Neuronal stem cell (in vitro differentiated cells): ENCODE measurements around the gene SYNDIG1.
A peak's percentile ranks its signal among the peaks of the same experiment; 100 is the strongest.

ENCODE experiments used
- DNase-seq: peaks from one replicate; pipeline ENCODE4 v3.0.0-alpha.2; 2013; ENCODE audit warnings: low spot score
- H2AFZ ChIP-seq: one replicate; pipeline ENCODE4 v1.6.1; 2013; ENCODE audit warnings: mild to moderate bottlenecking, low read length, inconsistent platforms
- H2AK5ac ChIP-seq: 2 replicates; pipeline ENCODE4 v1.6.1; 2013; ENCODE audit warnings: low read depth, mild to moderate bottlenecking, inconsistent platforms, low read length, moderate library complexity, mixed read lengths
- H2BK120ac ChIP-seq: 2 replicates; pipeline ENCODE4 v1.6.1; 2013; ENCODE audit warnings: low read depth, mild to moderate bottlenecking, inconsistent platforms, low read length, moderate library complexity, mixed read lengths
- H2BK12ac ChIP-seq: one replicate; pipeline ENCODE4 v1.6.1; 2013; ENCODE audit warnings: low read length, inconsistent platforms
- H2BK15ac ChIP-seq: 2 replicates; pipeline ENCODE4 v1.6.1; 2013; ENCODE audit warnings: mild to moderate bottlenecking, low read length, inconsistent platforms, mixed read lengths
- H2BK5ac ChIP-seq: one replicate; pipeline ENCODE4 v1.6.1; 2013; ENCODE audit warnings: inconsistent platforms, mild to moderate bottlenecking, low read length, moderate library complexity
- H3K14ac ChIP-seq: one replicate; pipeline ENCODE4 v1.6.1; 2013; ENCODE audit warnings: low read length, inconsistent platforms
- H3K18ac ChIP-seq: 2 replicates; pipeline ENCODE4 v1.6.1; 2013; ENCODE audit warnings: low read length, inconsistent platforms
- H3K23ac ChIP-seq: 2 replicates; pipeline ENCODE4 v1.6.1; 2013; ENCODE audit warnings: low read depth, mild to moderate bottlenecking, mixed read lengths, low read length, inconsistent platforms; ENCODE audit not compliant: poor library complexity
- H3K27ac ChIP-seq: replicated peaks from 3 replicates; pipeline ENCODE4 v1.5.1; 2013; ENCODE audit warnings: low read length, inconsistent platforms
- H3K27me3 ChIP-seq, 3 experiments: 2 replicates each; pipeline ENCODE4 v1.6.1; 2013; ENCODE audit warnings: low read length in 3 of 3, mild to moderate bottlenecking in 2 of 3, inconsistent platforms in 1 of 3, low read depth in 1 of 3, mixed read lengths in 1 of 3, moderate library complexity in 1 of 3; ENCODE audit not compliant: control insufficient read depth in 3 of 3, insufficient read depth in 3 of 3
- H3K36me3 ChIP-seq, 2 donors: replicated peaks in 1 of 2; 2 replicates each; pipeline ENCODE4 v1.6.1; 2013; ENCODE audit warnings: low read length in 2 of 2; ENCODE audit not compliant: control insufficient read depth in 2 of 2, insufficient read depth in 2 of 2
- H3K4ac ChIP-seq: 2 replicates; pipeline ENCODE4 v1.6.1; 2013; ENCODE audit warnings: inconsistent platforms, mild to moderate bottlenecking, low read length, moderate library complexity
- H3K4me1 ChIP-seq, 2 donors: 1 replicate in 1 of 2; 2 replicates in 1 of 2; pipeline ENCODE4 v1.6.1; 2013; ENCODE audit warnings: low read length in 2 of 2, low read depth in 1 of 2; ENCODE audit not compliant: control insufficient read depth in 2 of 2, insufficient read depth in 1 of 2
- H3K4me2 ChIP-seq: one replicate; pipeline ENCODE4 v1.6.1; 2013; ENCODE audit warnings: mild to moderate bottlenecking, low read length, inconsistent platforms; ENCODE audit not compliant: insufficient read depth, poor library complexity, severe bottlenecking
- H3K4me3 ChIP-seq, 2 donors: 2 replicates each; pipeline ENCODE4 v1.5.1; 2013; ENCODE audit warnings: low read length in 2 of 2, mild to moderate bottlenecking in 2 of 2, inconsistent platforms in 1 of 2, moderate library complexity in 1 of 2
- H3K79me1 ChIP-seq: one replicate; pipeline ENCODE4 v1.6.1; 2013; ENCODE audit warnings: low read depth, mild to moderate bottlenecking, inconsistent platforms, low read length, moderate library complexity
- H3K9ac ChIP-seq: one replicate; pipeline ENCODE4 v1.6.1; 2013; ENCODE audit warnings: mild to moderate bottlenecking, low read depth, low read length, inconsistent platforms; ENCODE audit not compliant: poor library complexity
- H3K9me3 ChIP-seq, 2 donors: replicated peaks in 1 of 2; 2 replicates each; pipeline versions ENCODE3 to v1.6.1; 2013; ENCODE audit warnings: low read length in 2 of 2, mild to moderate bottlenecking in 2 of 2, inconsistent platforms in 1 of 2, low read depth in 1 of 2, mixed read lengths in 1 of 2, moderate library complexity in 1 of 2; ENCODE audit not compliant: control insufficient read depth in 2 of 2, insufficient read depth in 1 of 2
- H4K8ac ChIP-seq: one replicate; pipeline ENCODE4 v1.6.1; 2013; ENCODE audit warnings: low read depth, mild to moderate bottlenecking, inconsistent platforms, low read length, moderate library complexity
- H4K91ac ChIP-seq: one replicate; pipeline ENCODE4 v1.6.1; 2013; ENCODE audit warnings: low read length, low read depth, mild to moderate bottlenecking, inconsistent platforms; ENCODE audit not compliant: poor library complexity
- WGBS, 2 donors: extraction: QIAGEN DNeasy Blood & Tissue Kit; methylation state at CpG; one replicate each; pipeline ENCODE4 v1.1.7; 2013; ENCODE audit warnings: missing lambda C conversion rate in 2 of 2, mixed read lengths in 1 of 2; ENCODE audit not compliant: insufficient read length in 2 of 2, insufficient replicate concordance in 1 of 2; ENCODE audit errors: extremely low coverage in 2 of 2; 5-methylcytosine and 5-hydroxymethylcytosine counted together

SYNDIG1 gene

DNA sequence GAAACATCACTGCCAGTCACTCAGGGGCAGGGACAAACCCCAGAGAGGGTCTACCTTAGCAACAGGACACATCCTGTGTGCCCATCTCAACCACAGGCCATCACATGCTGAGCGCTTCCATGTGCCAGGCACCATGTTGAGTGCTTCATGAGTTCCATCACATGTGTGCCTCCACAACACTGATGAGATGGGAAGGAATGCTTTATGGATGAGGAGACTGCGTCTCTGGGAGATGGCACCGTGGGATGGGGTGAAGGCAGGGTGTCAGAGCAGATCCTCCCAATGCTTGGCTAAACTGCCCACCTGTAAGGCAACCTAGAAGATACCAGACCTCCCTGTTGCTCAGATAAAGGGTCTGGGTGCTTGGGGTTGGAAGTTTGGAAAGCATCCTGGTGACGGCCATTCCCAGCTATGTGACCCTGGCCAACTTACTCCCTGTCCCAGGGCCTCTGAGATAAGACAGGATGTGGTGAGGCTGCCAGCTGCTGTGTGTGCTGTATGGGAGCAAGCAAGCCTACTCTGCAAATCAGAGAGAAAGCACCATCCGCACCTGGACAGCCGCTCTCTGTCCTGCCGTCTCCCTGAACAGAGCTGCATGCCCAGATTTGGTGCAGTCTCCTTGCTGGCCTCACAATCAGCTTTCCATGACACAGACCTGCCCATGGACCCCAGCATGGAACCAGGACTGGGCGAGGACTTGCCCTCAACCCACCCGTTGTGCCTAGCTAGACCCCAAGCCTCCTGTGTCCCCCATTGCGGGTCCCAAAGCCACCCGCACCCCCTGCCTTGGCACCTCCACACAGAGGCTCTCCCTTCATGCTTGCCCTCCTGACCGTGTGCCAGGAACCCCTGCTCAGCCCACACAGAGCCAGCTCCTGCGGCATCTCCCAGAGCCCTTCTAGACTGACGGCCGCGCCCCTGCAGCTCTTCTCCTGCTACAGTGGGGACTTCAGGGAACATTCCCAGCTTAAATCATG is 143.7 kb downstream of the SYNDIG1 start:
- H2AK5ac ChIP-seq = peak overlapping the region; percentile 12
- H2BK12ac ChIP-seq = no peak overlapping the region
- H3K9me3 ChIP-seq = no peaks in the 10 kb centered on the region
- no peak overlapping the region for H3K4me3 ChIP-seq
- no peaks in the 10 kb centered on the region for H3K27me3 ChIP-seq
- no peak overlapping the region for H2AFZ ChIP-seq
- no peak overlapping the region for H3K9ac ChIP-seq
- H3K18ac ChIP-seq = peak overlapping the region; percentile 58
- no peak overlapping the region for H3K4ac ChIP-seq
- no CpG with 5 or more reads among the region's 16 CpGs for WGBS, 2 donors
- no peaks in the 10 kb centered on the region for H3K79me1 ChIP-seq
- no peak overlapping the region for H4K91ac ChIP-seq
- H3K27ac ChIP-seq = no peak overlapping the region
- H2BK15ac ChIP-seq = no peak overlapping the region
- no peak overlapping the region for H3K4me2 ChIP-seq
- H3K23ac ChIP-seq = no peak overlapping the region
- no peak overlapping the region for H4K8ac ChIP-seq
- H3K14ac ChIP-seq = no peak overlapping the region
- no peaks in the 10 kb centered on the region for H3K36me3 ChIP-seq
- no peak overlapping the region for H2BK5ac ChIP-seq
- H2BK120ac ChIP-seq = no peak overlapping the region
- DNase-seq = no peak
- peaks cover 0 to 8% of the 10 kb centered on the region in 2 donors for H3K4me1 ChIP-seq

DNA sequence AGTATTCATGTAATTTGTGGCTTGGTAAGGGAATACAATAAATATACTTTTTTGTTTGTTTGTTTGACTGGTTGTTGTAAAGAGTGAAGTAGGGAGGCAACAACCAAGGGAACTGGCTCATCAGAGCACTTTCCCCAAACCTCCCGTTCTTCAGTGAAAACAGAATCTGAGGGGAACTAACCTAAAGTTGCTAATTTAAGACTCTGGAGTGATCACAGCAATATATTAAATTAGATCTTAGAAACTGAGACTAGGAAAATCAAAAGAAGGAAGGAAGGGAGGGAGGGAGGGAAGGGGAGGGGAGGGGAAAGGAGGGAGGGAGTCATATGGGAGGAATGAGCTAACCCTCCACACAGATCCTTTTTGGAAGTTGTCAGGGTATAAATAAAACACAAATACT is 144.9 kb downstream of the SYNDIG1 start:
- no peak overlapping the region for H3K9ac ChIP-seq
- no peak overlapping the region for H2AK5ac ChIP-seq
- H2BK12ac ChIP-seq = no peak overlapping the region
- H2BK15ac ChIP-seq = no peak overlapping the region
- no peak overlapping the region for H4K91ac ChIP-seq
- no peak overlapping the region for H2BK120ac ChIP-seq
- H3K4me2 ChIP-seq = no peak overlapping the region
- H3K4ac ChIP-seq = no peak overlapping the region
- H4K8ac ChIP-seq = no peak overlapping the region
- DNase-seq = no peak
- H3K27me3 ChIP-seq = no peaks in the 10 kb centered on the region
- H3K4me3 ChIP-seq = no peak overlapping the region
- H3K18ac ChIP-seq = no peak overlapping the region
- WGBS, 2 donors = no CpG with 5 or more reads among the region's 1 CpG
- H3K23ac ChIP-seq = no peak overlapping the region
- H3K36me3 ChIP-seq = no peaks in the 10 kb centered on the region
- H3K14ac ChIP-seq = no peak overlapping the region
- H2BK5ac ChIP-seq = no peak overlapping the region
- H3K79me1 ChIP-seq = no peaks in the 10 kb centered on the region
- H3K9me3 ChIP-seq = no peaks in the 10 kb centered on the region
- H2AFZ ChIP-seq = no peak overlapping the region
- H3K27ac ChIP-seq = no peak overlapping the region
- peaks cover 0 to 8% of the 10 kb centered on the region in 2 donors for H3K4me1 ChIP-seq

DNA sequence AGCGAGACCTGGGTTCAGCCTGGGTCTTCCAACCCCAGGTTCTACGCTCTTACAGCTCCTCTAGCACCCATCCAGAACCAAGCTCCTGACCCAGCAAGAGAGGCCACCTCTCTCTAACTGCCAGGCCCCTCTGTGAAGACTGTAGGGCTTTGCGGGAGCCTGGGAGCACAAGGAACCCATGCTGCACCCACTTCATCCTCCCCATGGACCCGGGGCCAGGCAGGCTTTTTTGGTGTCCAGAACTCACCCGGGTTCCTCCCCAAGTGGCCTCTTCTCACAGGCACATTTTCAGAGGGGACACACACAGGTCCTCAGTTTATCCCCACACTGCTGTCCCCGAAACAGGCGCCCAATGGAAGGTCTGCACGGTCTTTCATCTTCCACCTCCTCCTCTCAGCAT is 145.9 kb downstream of the SYNDIG1 start:
- Histone ChIP-seq H2BK12ac (no peak overlapping the region), H3K23ac (no peak overlapping the region), H4K91ac (no peak overlapping the region), H3K27me3 (no peaks in the 10 kb centered on the region), H3K4me2 (no peak overlapping the region), H2BK15ac (peak overlapping the region; percentile 46), H3K36me3 (no peaks in the 10 kb centered on the region), H3K27ac (no peak overlapping the region), H2BK5ac (no peak overlapping the region), H3K18ac (peak overlapping the region; percentile 60), H3K79me1 (no peaks in the 10 kb centered on the region), H3K9ac (no peak overlapping the region), H3K9me3 (no peaks in the 10 kb centered on the region), H3K4me3 (no peak overlapping the region), H3K14ac (no peak overlapping the region), H2BK120ac (peak overlapping the region; percentile 39), H2AFZ (no peak overlapping the region), H3K4ac (no peak overlapping the region), H2AK5ac (no peak overlapping the region), H3K4me1 (peaks cover 0 to 8% of the 10 kb centered on the region in 2 donors), H4K8ac (no peak overlapping the region)
- WGBS, 2 donors = no CpG with 5 or more reads among the region's 8 CpGs
- no peak for DNase-seq

DNA sequence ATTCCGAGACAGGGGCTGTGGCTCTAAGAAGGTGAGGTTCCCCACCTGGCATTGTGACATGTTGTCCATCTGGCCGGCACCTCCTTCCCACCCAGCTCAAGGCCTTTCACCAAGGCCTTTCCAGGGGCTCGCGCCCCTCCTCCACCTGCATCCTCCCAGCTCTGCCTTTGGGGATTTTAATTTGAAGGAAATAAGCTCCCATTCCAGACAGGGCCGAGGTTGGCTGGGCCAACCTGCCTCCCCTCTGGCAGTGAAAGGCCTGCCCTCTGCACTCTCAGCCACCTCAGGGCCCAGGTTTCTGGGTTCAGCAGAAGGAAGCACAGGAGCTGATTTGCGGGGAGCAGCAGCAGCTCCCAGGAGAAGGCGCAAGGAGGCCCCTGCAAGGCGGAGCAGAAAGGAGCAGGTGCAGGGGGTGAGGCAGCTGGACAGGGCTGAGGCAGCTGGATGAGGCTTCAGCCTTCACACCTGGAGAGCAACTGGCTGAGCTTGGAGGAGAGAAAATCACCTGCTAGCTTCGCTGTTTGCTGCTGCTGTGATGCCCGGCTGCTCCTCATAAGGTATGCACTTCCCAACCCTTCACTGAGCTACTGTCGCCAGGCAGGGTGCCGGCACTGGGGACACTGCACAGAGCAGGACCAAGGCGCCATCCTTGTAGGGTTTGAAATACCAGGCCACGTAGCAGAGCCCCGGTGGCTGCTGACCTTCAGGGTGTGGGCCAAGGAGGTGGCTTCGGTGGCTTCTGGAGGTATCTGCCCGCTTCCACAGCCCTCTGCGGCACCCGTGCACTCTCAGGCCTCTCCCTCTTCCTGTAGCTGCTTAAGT is 147.0 kb downstream of the SYNDIG1 start:
- no peak overlapping the region for H3K27ac ChIP-seq
- no peaks in the 10 kb centered on the region for H3K9me3 ChIP-seq
- no peak overlapping the region for H3K4me2 ChIP-seq
- H2BK120ac ChIP-seq = peak overlapping the region; percentile 7
- peak overlapping the region; percentile 86 for H3K18ac ChIP-seq
- H4K91ac ChIP-seq = no peak overlapping the region
- H2AFZ ChIP-seq = no peak overlapping the region
- no peak overlapping the region for H3K14ac ChIP-seq
- peak overlapping the region; percentile 51 for H3K9ac ChIP-seq
- no peak overlapping the region for H3K4me3 ChIP-seq
- no peaks in the 10 kb centered on the region for H3K79me1 ChIP-seq
- no peak overlapping the region for H2BK15ac ChIP-seq
- H2AK5ac ChIP-seq = peak overlapping the region; percentile 53
- H2BK12ac ChIP-seq = no peak overlapping the region
- no peak for DNase-seq
- peak overlapping the region; percentile 13 for H3K4ac ChIP-seq
- peak overlapping the region; percentile 39 for H2BK5ac ChIP-seq
- WGBS, 2 donors = no CpG with 5 or more reads among the region's 19 CpGs
- no peaks in the 10 kb centered on the region for H3K27me3 ChIP-seq
- H3K36me3 ChIP-seq = no peaks in the 10 kb centered on the region
- peaks cover 0 to 2% of the 10 kb centered on the region in 2 donors for H3K4me1 ChIP-seq
- no peak overlapping the region for H3K23ac ChIP-seq
- no peak overlapping the region for H4K8ac ChIP-seq
